ENCODE measurements around the gene USP48.
A peak's percentile ranks its signal among the peaks of the same experiment; 100 is the strongest.

Gene USP48

DNA sequence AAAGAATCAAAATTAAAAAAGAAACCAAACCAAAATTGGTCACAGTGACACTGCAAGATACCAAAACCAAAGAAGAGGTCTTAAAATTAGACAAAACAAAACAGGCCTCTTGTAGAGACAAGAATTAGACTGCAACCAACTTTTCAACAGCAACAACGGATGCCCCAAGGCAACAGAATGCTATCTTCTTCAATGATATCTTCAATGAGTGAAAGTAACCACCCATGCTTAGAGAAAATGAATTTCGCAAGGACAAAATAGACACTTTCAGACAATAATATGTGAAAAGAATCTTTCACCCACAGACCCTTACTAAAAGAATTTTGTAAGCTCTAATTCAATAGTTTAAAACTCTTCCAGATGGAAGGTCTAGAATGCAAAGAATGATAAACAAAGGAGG is 41.7 kb downstream of the USP48 start:
- DNase-seq: no peak

DNA sequence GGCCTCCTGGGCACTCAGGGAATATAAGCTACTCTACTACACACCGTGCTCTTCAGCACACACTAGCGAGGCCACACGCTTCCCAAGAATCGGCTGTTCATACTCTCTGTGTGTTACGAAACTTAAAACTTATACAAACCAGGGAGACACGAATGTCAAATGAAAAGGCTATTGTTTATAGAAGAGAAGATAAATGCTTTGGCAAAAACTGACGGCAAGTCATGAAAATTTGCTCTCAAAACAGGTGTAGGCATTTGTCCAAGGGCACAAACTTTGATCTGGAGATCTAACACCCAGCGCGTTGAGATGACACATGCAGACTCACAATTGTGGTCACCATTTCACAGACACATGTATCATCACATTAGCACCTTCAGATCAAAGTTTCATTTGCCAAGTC is 46.1 kb downstream of the USP48 start:
- DNase-seq: no peak

DNA sequence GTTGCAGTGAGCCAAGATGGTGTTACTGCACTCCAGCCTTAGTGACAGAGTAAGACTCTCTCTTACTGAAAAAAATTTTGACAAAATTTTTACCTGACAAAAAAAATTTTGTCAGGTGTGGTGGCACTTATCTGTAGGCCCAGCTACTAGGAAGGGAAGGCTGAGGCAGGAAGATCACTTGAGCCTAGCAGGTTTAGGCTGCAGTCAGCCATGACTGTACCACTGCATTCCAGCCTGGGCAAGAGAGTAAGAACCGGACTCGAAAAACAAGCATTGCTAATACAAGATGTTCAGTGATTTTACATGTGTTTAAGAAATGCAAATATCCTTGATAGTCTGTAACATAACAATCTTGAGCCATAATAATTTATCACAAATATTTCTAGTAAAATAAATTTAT is 46.9 kb downstream of the USP48 start:
- no peak for DNase-seq

DNA sequence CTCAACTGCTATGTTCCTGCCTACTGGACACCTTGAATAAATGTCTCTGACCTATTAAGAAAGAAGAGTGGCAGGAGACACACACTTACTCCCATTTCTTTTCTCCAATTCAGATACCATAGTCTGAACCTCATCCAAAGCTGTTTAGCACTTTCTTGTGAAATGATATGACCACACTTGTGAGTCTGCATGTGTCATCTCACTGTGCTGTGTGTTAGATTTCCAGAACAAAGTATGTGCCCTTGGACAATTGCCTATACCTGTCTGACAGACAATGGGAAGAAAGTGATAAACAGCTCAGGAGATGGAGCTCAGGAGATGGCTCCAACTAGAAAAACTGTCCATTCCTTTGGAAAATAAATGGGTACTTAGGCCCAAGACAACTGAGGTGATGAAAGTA is 48.4 kb downstream of the USP48 start:
- DNase-seq: no peak

DNA sequence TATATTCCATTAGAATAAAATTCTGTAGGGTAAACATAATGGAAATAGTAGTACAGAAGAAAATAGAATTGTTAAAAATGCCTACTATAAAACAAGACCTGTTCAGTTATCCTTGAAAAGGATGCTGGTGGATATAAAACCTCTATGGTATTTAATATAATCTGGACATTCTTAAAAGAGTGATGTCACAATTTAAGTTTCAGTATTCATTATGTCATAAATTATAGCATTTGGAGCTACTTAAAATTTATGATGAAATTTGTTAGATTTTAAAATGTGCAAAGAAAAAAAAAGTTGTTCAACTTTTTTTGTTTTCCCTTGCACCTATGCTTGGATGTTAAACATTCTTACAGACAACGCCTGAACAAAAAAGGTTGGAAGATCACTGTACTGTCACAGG is 50.3 kb downstream of the USP48 start:
- DNase-seq: no peak

DNA sequence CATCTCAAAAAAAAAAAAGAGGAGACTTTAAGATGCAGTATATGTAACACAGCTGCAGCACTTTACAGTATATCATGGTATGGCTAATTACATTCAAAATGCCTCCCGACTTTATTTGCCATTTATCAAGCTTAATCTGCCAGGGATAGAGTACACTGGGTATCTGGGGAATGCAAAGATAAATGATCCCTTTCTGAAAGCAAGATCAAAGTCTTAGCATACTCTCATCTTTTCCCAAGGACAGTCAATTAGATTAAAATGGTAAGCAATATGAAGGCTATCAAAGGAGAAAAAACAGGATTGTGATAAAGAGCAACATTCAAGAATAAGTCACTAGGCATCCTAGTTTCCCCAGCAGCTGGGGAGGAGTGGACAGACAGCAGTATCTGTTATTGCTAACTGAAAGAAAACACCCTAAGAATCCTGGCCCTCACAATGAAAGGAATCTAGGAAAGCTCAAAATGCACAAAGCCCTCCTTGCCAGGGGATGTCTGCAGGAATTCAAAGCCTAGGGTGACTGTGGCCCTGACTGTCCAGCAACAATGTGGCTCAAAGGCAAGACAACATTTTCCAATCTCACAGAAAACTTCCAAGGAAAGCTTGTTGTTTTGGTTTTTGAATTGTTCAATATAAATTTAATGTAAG is 57.1 kb downstream of the USP48 start:
- no peak for DNase-seq

DNA sequence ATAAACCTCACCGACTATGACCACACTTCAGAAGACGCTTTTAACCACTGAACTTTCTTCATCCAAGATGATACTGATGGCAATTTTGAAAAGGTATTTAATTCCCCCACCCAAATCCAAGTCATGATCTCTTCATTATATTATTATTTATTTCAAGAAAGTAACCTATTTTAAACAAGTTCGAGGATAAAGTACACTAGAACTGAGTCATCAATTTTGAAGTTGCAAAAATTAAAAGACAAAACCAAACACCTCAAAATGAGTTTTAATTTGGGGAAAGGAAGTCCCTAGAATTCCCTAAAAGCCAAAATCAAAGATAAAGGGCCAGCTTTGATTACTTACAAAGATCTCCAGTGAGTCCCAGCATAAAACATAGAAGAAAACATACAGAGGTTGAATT is 58.4 kb downstream of the USP48 start:
- no peak for DNase-seq

DNA sequence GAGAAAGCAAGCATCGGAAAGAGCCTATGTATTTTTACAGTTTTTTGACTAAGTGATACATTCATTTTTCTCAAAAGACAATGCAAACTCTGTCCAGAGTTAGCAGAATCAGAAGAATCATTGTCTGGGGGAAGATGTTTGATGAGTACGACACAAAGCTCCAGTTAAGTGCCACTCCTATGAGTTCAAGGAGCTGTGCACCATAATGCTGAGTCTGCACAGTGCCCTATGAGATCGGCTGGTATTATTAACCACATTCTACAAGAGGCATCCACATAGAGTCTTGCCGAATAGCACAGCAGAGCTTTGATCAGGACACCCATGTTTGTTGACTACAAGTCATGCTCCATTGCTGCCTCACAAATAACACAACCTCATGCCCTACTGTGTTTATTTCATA is 58.9 kb downstream of the USP48 start:
- no peak for DNase-seq

DNA sequence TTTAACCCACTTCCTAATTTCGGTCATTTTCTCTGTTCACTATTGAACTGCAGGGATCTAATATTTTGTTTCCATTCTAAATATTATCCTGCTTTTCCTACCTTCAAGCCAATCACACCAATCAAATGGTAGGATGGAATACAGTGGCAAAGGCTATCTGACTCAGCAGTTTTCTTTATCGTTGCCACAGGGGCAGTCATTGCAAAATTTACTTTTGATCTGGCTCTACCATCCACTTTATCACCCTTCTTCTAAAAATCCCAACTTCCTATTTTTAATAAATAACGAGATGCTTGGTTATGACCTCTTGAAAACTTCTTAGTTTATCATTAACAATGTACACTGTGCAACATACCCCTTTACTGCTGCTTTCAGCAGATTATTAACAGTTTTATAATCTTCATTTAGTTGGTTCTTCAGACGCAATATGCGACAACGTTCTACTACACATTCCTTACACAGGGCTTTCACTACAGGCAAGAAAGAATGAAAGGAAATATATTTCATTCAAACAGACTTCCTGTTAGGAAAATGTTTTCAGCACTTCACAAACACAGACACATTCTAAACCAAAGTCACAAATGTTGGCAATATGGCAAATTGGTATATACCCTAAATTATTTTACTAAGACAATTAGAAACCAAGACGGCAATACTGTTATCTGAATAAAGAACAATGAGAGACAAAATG is 61.5 kb downstream of the USP48 start:
- no peak for DNase-seq

DNA sequence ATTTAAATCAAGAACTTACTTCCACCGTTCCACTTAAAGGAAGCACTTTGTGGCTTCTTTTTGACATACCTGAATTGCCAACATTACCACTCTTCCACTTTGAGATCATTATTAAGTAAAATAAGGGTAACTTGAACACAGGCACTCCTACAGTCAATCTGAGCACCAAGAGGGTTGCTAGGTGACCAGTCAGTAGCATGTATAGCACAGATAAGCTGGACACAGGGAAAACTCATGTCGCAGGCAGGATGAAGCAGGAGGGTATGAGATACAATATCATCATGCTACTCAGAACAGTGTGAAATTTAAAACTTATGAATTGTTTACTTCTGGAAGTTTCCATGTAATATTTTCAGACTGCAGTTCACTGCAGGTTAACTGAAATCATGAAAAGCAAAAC is 66.8 kb downstream of the USP48 start:
- DNase-seq: no peak

DNA sequence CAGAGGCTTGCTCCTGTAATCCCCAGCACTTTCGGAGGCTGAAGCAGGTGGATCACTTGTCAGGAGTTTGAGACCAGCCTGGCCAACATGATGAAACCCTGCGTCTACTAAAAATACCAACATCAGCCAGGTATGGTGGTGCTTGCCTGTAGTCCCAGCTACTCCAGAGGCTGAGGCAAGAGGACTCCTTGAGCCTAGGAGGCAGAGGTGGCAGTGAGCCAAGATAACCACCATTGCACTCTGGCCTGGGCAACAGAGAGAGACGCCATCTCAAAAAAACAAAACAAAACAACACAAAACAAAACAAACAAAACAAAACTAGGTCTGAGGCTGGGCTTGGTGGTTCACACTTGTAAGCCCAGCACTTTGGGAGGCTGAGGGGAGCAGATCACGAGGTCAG is 75.1 kb downstream of the USP48 start:
- no peak for DNase-seq

DNA sequence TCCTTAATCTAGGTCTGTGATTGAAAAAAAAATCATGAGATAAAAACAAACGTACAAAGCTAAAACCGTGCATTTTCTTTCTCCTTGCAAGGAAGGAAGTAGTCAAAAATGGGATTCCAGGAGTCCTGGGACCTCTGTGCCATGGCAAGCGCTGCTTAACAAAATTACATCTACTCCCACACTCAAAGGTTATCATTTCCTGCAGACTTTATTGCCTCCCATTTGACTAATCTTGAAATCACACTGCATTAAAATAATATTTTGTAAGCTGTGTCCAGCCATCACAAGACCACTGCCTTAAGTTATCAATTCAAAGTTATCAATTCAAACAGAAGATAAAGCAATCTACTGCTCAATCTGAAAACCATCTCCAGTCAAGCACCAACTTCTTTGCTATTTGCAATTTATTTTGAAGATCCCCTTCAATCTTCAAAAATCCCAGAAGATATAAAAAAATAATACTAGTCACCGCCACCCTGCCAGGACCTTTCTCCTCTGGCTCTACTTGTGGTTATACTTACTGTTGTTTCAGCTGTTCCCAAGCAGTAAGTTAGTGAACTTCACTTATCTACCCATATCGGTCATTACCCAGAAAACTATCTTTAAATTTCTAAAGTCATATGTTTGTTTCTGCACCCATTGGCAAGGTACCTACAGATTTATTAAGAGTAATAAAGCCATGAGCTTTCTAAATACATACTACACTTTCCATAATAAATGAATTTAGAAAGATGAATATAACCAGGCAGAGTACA is 75.7 kb downstream of the USP48 start:
- DNase-seq: no peak

DNA sequence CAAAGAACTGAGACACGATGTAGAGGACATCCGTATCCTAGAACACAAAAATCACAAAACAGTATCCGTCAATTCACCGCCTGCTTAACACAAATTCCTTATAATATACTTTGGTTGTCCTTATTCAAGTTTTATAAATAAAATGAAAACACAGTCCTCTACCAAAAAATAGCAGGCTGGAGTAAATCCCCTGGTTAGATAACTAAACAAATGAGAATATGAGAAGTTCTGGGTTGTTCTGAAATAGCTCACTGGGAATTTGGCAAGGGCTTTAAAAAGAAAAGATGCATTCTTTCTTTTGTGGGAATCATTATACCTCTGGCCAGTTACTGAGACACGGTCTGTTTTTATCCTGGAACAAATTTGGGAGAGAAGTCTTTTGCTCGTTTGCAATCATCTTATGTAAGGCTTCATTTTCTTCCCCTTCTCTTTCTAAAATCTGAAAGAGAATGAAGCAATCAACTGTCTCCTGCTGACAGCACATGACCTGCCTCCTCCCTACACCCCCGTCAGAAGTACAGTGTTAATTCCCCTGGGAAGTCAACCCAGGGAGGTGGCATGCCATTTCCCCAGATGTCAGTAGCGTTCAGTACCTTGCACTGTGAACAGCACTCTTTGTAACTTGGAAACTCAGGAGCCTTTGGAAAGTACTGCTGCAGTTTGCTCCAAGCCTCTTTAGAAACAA is 76.7 kb downstream of the USP48 start:
- peak; percentile 42 for DNase-seq

DNA sequence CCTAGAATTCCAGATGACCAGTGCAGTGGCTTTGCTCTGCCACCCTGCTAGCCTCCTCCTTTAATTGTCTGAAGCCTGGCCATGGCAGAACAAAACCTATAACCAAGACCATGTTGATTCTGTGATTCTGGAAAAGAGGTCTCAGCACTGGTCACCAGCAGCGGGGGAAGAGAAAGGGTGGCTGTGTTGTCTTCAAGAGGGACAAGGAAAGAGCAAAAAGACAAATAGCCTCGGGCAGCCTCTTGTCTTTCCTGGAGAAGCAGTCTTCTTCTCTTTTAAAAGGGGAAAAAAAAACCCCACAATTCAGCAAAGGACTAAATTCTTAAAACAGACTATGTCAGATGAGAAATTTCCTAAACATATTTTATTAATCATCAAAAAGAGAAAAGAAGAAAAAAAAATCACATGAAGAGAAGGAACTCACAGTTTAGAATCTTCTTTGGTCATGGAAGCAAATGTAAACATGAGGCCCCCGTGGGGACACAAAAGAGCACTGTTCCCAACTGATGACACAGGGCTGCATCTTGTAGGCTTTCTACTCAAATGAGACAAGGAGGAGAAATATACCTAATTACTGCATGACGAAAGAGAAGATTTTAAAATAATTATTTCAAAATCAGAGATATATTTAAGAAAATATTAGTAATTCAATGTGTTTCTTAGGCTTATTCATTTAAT is 77.5 kb downstream of the USP48 start:
- DNase-seq: no peak

DNA sequence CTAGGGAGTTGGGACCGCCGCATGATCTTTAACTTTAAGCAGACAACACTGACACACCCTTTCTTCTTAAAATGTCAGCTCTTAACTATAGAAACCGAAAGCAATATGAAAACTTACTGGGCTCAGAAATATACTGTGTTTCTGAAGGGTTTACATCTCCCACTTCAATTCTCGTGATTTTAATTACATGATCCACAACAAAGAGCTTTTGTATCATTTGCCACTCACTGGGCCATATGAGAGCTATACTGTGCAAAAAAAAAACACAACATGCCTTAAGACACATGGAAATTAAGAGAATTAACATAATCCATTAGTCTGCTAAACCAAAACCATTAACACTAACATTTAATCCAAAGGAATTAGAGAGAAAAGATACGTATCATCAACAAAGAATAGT is 78.8 kb downstream of the USP48 start:
- no peak for DNase-seq

DNA sequence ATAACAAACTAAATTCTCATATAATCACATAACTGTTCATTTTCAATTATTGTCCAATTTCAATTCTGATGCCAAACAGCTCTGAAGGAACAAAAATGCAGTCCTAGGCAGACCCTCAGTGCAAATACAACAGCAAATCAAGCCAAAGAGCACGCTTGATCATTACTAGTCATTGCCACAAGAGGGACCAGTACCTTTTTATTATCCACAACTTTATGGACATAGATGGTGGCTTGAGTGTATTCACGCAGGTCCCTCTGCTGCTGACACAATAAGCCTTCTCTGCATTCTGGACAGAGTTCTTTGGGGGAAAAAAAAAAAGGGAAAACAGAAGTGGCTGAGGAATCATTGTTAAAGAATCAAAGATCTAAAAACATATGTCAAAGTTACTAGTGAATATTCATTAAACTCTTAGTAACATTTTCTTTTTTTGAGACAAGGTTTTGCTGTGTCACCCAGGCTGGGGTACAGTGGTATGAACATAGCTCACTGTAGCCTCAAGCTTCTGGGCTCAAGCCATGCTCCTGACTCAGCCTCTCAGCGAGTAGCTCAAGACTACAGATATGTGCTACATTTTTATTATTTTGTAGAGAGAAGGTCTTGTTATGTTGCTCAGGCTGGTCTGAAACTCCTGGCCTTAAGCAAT is 79.5 kb downstream of the USP48 start:
- peak; percentile 77 for DNase-seq

DNA sequence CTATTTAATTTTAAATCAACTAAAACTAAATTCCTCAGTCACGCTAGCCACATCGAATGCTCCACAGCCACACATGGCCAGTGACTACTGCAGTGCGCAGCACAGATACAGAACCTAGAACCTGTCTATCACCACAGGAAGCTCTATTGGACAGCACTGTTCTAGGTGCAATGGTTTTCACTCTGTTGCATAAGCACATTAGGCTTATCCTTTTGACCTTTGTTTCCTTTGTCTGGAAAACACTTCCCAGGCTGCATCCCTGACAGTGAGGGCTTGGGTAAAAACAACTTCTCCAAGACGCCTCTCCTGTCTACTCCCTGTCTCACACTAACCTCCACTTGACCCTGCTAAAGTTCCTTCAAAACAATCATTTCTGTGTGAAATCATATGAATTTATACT is 80.2 kb downstream of the USP48 start:
- no peak for DNase-seq

DNA sequence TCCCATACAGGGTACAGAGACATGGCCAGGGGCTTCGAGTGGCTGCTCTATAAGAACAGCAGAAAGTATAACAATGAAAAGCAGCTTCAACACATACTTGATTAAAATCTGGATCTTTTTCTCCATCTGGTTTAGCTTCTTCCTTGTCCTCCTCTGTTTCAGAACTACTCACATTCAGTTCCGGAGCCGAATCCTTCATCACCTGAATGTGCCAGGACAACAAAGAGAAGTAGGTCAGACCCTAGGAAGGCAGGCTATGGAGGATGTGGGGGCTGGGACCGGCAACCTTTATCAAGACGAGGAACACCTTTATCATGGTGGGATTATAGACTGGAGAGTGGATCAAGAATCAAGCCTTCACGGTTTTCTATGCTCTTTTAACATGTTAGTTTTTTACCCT is 81.5 kb downstream of the USP48 start:
- DNase-seq: no peak

DNA sequence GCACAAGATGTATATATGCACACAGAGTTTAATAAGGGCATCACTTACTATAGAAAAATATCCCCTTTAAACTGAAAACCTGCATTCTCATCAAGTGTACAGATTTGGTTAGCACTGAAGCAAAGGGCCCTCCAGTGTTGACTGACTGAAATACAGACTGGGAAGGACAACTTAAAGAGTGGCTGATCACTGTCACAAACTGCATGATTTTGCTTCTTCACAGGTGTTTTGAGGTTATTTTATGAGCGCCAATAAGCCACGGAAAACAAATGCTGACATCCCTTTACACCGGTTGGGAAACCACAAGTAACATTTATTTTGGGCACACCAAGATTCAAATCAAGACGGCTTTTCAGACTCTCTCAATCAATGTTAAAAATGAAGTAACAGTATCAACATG is 82.9 kb downstream of the USP48 start:
- no peak for DNase-seq

DNA sequence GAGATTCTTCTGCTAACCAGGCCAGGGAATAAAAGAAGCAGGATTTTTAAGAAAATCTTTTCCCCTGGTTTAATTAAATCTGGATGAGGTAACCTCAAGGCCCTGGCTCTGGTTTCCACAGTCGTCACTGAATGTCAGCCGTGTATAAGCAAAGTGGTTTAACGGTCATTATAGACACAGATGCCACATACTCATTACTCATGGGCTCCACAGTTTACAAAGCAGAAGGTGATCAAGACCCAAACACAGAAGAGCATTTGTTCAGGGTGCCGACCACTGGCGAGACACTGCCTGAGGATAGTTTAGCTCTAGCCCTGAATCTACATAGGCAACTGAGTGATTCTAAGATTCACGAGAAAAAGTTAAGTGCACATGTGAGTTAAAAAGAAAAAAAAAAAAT is 86.0 kb downstream of the USP48 start:
- no peak for DNase-seq

DNA sequence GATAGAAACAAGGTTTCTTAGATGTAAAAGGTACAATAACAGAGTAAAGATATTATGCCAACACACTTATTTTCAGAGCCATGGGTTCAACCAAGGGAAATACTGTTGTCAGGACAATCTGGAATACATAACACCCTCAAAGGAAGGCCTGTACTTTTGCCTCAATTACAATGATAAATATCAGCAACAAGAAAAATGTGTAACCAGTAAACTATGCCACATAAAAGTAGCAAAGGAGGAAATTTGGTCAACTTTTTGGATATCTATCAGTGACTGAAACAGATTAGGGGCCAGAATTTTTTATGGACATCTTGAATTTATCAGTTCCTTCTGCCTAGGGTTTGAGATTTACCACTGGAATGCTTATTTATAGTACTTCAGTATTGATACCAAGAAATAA is 89.2 kb downstream of the USP48 start:
- DNase-seq: no peak

DNA sequence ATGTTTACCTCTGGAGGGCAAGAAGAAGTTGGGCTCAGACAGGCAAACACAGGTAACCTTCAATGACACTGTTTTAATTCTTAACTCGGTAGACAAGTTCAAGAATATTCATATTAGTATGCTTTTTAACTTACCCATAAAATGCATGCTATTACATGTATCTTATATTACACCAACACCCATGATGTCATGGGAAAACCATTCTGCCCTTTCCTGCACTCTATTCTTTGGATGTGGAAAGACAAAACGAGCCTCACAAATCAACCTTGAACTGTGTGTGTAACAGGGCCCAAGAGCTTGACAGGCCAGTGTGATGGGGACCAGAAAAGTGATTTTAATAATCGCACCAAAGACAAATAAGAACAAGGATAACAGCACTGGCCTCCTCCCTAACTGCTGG is 91.2 kb downstream of the USP48 start:
- no peak for DNase-seq

Measured in fibroblast of skin of back (primary cell).